ENCODE data around the gene SWI5. TPM values are rescaled to one million over a fixed set of nuclear protein-coding genes. Genes with fewer than 3 reads are reported as not detected.
"Not testable (repeated sequence)": the region's sequence is repeated elsewhere in the genome, so short reads cannot be mapped to it uniquely, and the experiment has no call there.

SWI5 gene
- total RNA-seq (10 to 100 TPM; 11.7 to 12.1 TPM), polyA plus RNA-seq (10 to 100 TPM; 33.5 to 46.8 (median 34.3) TPM), total RNA-seq (5.9 to 10.3 (median 9.2) reads per million in 6 experiments)

GRCh38 chr9:128276008-128276573 is at the start of gene SWI5:
TSS of gene SWI5 (plus strand) at chr9:128276276.
- no peaks in the 10 kb centered on the region for H3K9me3 Mint-ChIP-seq
- POLR2A ChIA-PET: interaction anchor here (0.6 to 2.1 kb wide), 10 partner anchors 24 to 541 kb away, joined by 3 to 14 read pairs (median 5); partner anchors contain the start of genes TOR2A, TRUB2 and URM1
- ATAC-seq (peak; percentile 96 to 98), DNase-seq (peak; percentile 98 to 100 (median 100))
- peak within 1 kb of the TSS; percentile 94 to 97 (median 96) for H3K4me3 Mint-ChIP-seq
- peaks cover 22 to 49% (median 46%) of the 10 kb centered on the region in 4 donors for H3K4me1 Mint-ChIP-seq
- peaks cover 0 to 35% (median 8%) of the 10 kb centered on the region in 3 donors for H3K36me3 Mint-ChIP-seq
- peak within 1 kb of the TSS; percentile 94 to 100 (median 98) for H3K27ac Mint-ChIP-seq
- H3K27me3 Mint-ChIP-seq: peaks cover 0 to 2% (median 0%) of the 10 kb centered on the region in 5 donors

- Mint-ChIP-seq H3K4me1 (no peaks in the 10 kb centered on the region), H3K36me3 (no peaks in the 10 kb centered on the region), H3K27ac (peak overlapping the region in 2 of 10 donors; percentile 34 to 76), H3K4me3 (no peak overlapping the region), H3K9me3 (no peaks in the 10 kb centered on the region), H3K27me3 (peaks cover 0 to 3% (median 0%) of the 10 kb centered on the region in 5 donors)
- POLR2A ChIA-PET: no interaction called here
- no peak for DNase-seq
- no peak for ATAC-seq
Observed at GRCh38 chr9:128226412-128226801, 49.7 kb upstream of the SWI5 start.

- not testable (repeated sequence) for H3K36me3 Mint-ChIP-seq, H3K4me1 Mint-ChIP-seq, H3K27me3 Mint-ChIP-seq, DNase-seq, H3K27ac Mint-ChIP-seq, H3K4me3 Mint-ChIP-seq, ATAC-seq, H3K9me3 Mint-ChIP-seq
- POLR2A ChIA-PET: interaction anchor here (0.7 kb wide), 1 partner anchor 307 kb away, joined by 4 read pairs; no protein-coding TSS in a partner anchor
Observed at GRCh38 chr9:128230897-128231296, 45.2 kb upstream of the SWI5 start.

- no peaks in the 10 kb centered on the region for H3K36me3 Mint-ChIP-seq
- peaks cover 0 to 4% (median 0%) of the 10 kb centered on the region in 5 donors for H3K27me3 Mint-ChIP-seq
- no peak overlapping the region for H3K4me3 Mint-ChIP-seq
- POLR2A ChIA-PET: interaction anchor here (0.7 to 1.4 kb wide), 2 partner anchors 9 to 306 kb away, joined by 4 to 6 read pairs; no protein-coding TSS in a partner anchor
- no peak for DNase-seq
- H3K27ac Mint-ChIP-seq: no peak overlapping the region
- H3K9me3 Mint-ChIP-seq: no peaks in the 10 kb centered on the region
- no peak for ATAC-seq
- no peaks in the 10 kb centered on the region for H3K4me1 Mint-ChIP-seq
Observed at GRCh38 chr9:128231638-128232527, 44.2 kb upstream of the SWI5 start.

GRCh38 chr9:128232528-128233428 is 43.3 kb upstream of the SWI5 start:
- DNase-seq: no peak
- H3K4me3 Mint-ChIP-seq: no peak overlapping the region
- H3K9me3 Mint-ChIP-seq: no peaks in the 10 kb centered on the region
- H3K27me3 Mint-ChIP-seq: peaks cover 0 to 4% (median 0%) of the 10 kb centered on the region in 5 donors
- no peak for ATAC-seq
- POLR2A ChIA-PET: interaction anchor here (1.4 kb wide), 1 partner anchor 9 kb away, joined by 6 read pairs; no protein-coding TSS in a partner anchor
- H3K36me3 Mint-ChIP-seq: no peaks in the 10 kb centered on the region
- no peak overlapping the region for H3K27ac Mint-ChIP-seq
- no peaks in the 10 kb centered on the region for H3K4me1 Mint-ChIP-seq

- Mint-ChIP-seq H3K36me3 (no peaks in the 10 kb centered on the region), H3K9me3 (no peaks in the 10 kb centered on the region), H3K27me3 (peaks cover 0 to 5% (median 2%) of the 10 kb centered on the region in 5 donors), H3K4me3 (no peak overlapping the region), H3K27ac (peak overlapping the region in 1 of 10 donors; percentile 66), H3K4me1 (no peaks in the 10 kb centered on the region)
- POLR2A ChIA-PET: no interaction called here
- DNase-seq (no peak), ATAC-seq (no peak)
Observed at GRCh38 chr9:128233817-128234406, 42.2 kb upstream of the SWI5 start.

GRCh38 chr9:128242124-128242523 is 34.0 kb upstream of the SWI5 start:
- no peak for DNase-seq
- no peak overlapping the region for H3K4me3 Mint-ChIP-seq
- H3K27ac Mint-ChIP-seq: no peak overlapping the region
- no peaks in the 10 kb centered on the region for H3K36me3 Mint-ChIP-seq
- peaks cover 7 to 24% (median 15%) of the 10 kb centered on the region in 4 donors for H3K4me1 Mint-ChIP-seq
- POLR2A ChIA-PET: interaction anchor here (1.3 to 1.4 kb wide), 2 partner anchors 10 to 34 kb away, joined by 3 to 6 read pairs; partner anchors contain the start of genes GOLGA2 and SWI5
- peaks cover 12 to 51% (median 21%) of the 10 kb centered on the region in 5 donors for H3K27me3 Mint-ChIP-seq
- no peak for ATAC-seq
- no peaks in the 10 kb centered on the region for H3K9me3 Mint-ChIP-seq

- Mint-ChIP-seq H3K4me1 (peaks cover 10 to 24% (median 15%) of the 10 kb centered on the region in 4 donors), H3K4me3 (no peak overlapping the region), H3K27ac (peak overlapping the region in 1 of 10 donors; percentile 3), H3K27me3 (peaks cover 12 to 51% (median 21%) of the 10 kb centered on the region in 5 donors), H3K9me3 (no peaks in the 10 kb centered on the region), H3K36me3 (no peaks in the 10 kb centered on the region)
- DNase-seq (no peak), ATAC-seq (no peak)
- POLR2A ChIA-PET: interaction anchor here (1.4 kb wide), 1 partner anchor 33 kb away, joined by 3 read pairs; the partner anchor contains the start of genes GOLGA2 and SWI5
Observed at GRCh38 chr9:128242828-128243214, 33.3 kb upstream of the SWI5 start.

GRCh38 chr9:128243215-128244018 is 32.7 kb upstream of the SWI5 start:
- DNase-seq (no peak), ATAC-seq (no peak)
- no peaks in the 10 kb centered on the region for H3K9me3 Mint-ChIP-seq
- H3K36me3 Mint-ChIP-seq: no peaks in the 10 kb centered on the region
- POLR2A ChIA-PET: no interaction called here
- peaks cover 10 to 24% (median 15%) of the 10 kb centered on the region in 4 donors for H3K4me1 Mint-ChIP-seq
- peak overlapping the region in 1 of 10 donors; percentile 84 for H3K27ac Mint-ChIP-seq
- no peak overlapping the region for H3K4me3 Mint-ChIP-seq
- peaks cover 12 to 51% (median 21%) of the 10 kb centered on the region in 5 donors for H3K27me3 Mint-ChIP-seq

GRCh38 chr9:128244091-128244836 is 31.8 kb upstream of the SWI5 start:
- no peak for DNase-seq

More at GRCh38 chr9:128244091-128244836, 31.8 kb upstream of the SWI5 start:
- peak overlapping the region in 3 of 10 donors; percentile 26 to 69 (median 66) for H3K27ac Mint-ChIP-seq
- peaks cover 10 to 25% (median 15%) of the 10 kb centered on the region in 4 donors for H3K4me1 Mint-ChIP-seq
- peak overlapping the region in 1 of 10 donors; percentile 47 for H3K4me3 Mint-ChIP-seq
- ATAC-seq: no peak
- H3K9me3 Mint-ChIP-seq: no peaks in the 10 kb centered on the region
- no peaks in the 10 kb centered on the region for H3K36me3 Mint-ChIP-seq
- POLR2A ChIA-PET: interaction anchor here (0.7 kb wide), 2 partner anchors 42 to 104 kb away, joined by 3 to 4 read pairs; no protein-coding TSS in a partner anchor
- H3K27me3 Mint-ChIP-seq: peaks cover 10 to 44% (median 18%) of the 10 kb centered on the region in 5 donors
